Mucosa of stomach (tissue), 1 donor: ENCODE measurements around the gene SYNE1.

Experiments used
- H3K27me3 ChIP-seq: one replicate; pipeline ENCODE4 v1.7.0; 2013; ENCODE audit warnings: mild to moderate bottlenecking, low read length; ENCODE audit not compliant: control insufficient read depth, insufficient read depth
- H3K36me3 ChIP-seq: one replicate; pipeline ENCODE4 v1.7.0; 2013; ENCODE audit warnings: low read length; ENCODE audit not compliant: control insufficient read depth, insufficient read depth
- H3K4me1 ChIP-seq: one replicate; pipeline ENCODE4 v1.7.0; 2013; ENCODE audit warnings: mild to moderate bottlenecking, low read length; ENCODE audit not compliant: control insufficient read depth, insufficient read depth
- H3K4me3 ChIP-seq: one replicate; pipeline ENCODE4 v1.7.0; 2013; ENCODE audit warnings: low read length
- H3K9ac ChIP-seq: one replicate; pipeline ENCODE4 v1.7.0; 2013; ENCODE audit warnings: mild to moderate bottlenecking, low read length, moderate library complexity
- H3K9me3 ChIP-seq: one replicate; pipeline ENCODE4 v1.7.0; 2013; ENCODE audit warnings: mild to moderate bottlenecking, low read length, moderate library complexity; ENCODE audit not compliant: control insufficient read depth
- donor health status: Pancreatic carcinoma.

The SYNE1 gene

DNA sequence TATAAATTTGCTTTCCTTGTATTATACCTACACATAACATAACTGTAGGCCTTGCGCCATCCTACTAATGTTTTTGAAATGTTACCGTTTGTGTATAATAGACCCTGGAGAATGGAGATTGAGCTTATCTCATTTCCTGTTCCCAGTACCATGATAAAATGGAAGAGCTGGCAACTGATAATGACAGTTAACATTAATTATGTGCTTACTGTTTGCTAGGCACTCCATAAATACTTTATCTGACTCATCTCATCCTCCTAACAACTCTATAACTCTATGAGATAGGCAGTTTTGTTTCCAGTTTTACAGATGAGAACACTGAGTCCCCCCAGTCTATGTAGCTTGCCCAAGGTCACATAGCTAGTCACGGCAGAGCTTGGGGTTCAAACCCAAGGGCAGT is 396.7 kb downstream of the SYNE1 start:
- Histone ChIP-seq H3K9ac (no peak overlapping the region), H3K27me3 (no peaks in the 10 kb centered on the region), H3K36me3 (peaks cover 3% of the 10 kb centered on the region), H3K4me3 (no peak overlapping the region), H3K9me3 (no peaks in the 10 kb centered on the region), H3K4me1 (no peaks in the 10 kb centered on the region)

GRCh38 chr6:152236370-152237097 is 400.6 kb downstream of the SYNE1 start:
- no peaks in the 10 kb centered on the region for H3K9me3 ChIP-seq
- H3K27me3 ChIP-seq = no peaks in the 10 kb centered on the region
- H3K36me3 ChIP-seq = peaks cover 3% of the 10 kb centered on the region

DNA sequence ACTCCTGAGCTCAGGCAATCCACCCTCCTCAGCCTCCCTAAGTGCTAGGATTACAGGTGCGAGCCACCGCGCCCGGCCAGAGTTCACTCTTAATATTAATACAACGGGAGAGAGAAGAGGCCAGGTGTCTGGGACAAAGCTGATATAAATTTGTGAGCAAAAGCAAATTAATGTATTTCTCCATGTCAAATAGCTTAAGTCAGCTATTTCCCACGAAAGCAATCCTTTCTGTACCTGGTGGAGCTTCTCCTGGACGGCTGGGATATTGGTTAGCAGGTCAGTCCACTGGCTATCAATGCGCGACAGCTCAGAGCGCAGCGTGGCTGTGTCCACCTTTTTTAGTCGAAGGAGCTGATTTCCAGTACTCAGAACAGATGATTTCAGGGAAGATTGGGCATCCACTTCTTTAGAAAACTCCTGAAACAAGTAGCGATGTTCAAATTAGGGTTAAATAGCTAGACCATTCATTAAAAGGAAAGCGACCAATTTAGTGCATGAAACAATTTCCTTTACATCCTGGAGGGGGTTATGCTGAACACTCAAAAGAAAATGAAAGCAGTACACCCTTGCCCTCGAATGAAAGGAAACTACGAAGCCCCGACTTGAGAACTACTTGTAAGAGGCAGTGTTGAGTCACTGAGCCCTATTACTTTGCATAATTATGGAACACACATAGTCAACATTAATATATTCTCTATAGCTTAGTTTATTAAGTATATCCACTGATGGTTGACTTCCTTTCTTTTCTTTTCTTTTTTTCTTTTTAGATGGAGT is 403.4 kb downstream of the SYNE1 start:
- Histone ChIP-seq H3K9ac (no peak overlapping the region), H3K9me3 (no peaks in the 10 kb centered on the region), H3K36me3 (no peaks in the 10 kb centered on the region), H3K4me1 (no peaks in the 10 kb centered on the region), H3K4me3 (no peak overlapping the region), H3K27me3 (no peaks in the 10 kb centered on the region)

More at GRCh38 chr6:152236370-152237097, 400.6 kb downstream of the SYNE1 start:
- H3K9ac ChIP-seq = no peak overlapping the region
- H3K4me1 ChIP-seq = no peaks in the 10 kb centered on the region
- H3K4me3 ChIP-seq = no peak overlapping the region

DNA sequence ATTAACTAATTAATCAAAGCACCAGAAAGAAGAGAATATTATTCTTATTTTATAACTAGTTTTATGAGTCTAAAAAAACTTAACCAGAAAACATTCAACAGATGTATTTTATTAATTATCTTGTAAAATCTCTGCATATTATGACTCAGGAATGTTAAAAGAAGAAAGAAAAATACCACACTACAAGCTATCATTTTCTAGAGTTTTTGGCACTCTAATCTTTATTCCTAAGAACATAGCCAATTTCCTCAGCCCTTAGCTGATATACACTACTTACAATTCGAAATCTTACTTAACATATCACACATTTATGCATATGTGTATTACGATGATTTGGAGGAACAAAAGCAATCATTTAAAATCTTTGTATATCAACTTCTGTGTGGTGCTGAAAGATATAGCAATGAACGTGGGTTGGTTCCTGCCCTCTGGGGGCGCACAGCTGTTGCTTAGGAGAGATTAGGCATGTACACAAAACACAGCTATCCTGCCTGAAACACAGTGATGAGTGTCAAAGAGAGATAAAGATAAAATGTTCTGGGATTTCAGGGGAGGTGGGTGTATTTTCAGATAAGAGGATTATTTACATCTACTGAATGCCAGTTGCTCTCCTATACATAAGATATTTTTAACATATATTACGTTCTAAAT is 404.5 kb downstream of the SYNE1 start:
- no peak overlapping the region for H3K4me3 ChIP-seq
- H3K27me3 ChIP-seq = no peaks in the 10 kb centered on the region
- no peak overlapping the region for H3K9ac ChIP-seq
- H3K4me1 ChIP-seq = no peaks in the 10 kb centered on the region
- no peaks in the 10 kb centered on the region for H3K9me3 ChIP-seq
- H3K36me3 ChIP-seq = no peaks in the 10 kb centered on the region

DNA sequence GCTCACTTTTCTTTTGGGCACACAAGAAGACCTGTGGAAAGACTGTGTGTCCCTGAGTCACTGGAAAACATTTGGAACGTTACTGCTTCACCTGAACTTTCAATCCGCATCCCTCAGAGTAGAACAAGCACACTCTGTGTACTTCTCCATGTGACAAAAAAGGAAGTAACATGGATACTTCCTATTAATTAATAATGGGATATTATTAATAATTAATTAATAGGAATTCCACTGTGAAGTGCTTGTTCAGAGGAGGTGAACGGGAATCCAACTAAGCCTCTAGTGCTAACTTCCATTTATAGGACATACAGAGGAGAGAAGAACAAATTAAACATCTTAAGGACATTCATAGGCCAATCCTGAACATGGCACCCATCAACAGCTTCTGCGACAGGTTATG is 407.8 kb downstream of the SYNE1 start:
- H3K4me3 ChIP-seq = no peak overlapping the region
- no peaks in the 10 kb centered on the region for H3K4me1 ChIP-seq
- no peak overlapping the region for H3K9ac ChIP-seq
- H3K36me3 ChIP-seq = no peaks in the 10 kb centered on the region
- no peaks in the 10 kb centered on the region for H3K9me3 ChIP-seq
- H3K27me3 ChIP-seq = no peaks in the 10 kb centered on the region

DNA sequence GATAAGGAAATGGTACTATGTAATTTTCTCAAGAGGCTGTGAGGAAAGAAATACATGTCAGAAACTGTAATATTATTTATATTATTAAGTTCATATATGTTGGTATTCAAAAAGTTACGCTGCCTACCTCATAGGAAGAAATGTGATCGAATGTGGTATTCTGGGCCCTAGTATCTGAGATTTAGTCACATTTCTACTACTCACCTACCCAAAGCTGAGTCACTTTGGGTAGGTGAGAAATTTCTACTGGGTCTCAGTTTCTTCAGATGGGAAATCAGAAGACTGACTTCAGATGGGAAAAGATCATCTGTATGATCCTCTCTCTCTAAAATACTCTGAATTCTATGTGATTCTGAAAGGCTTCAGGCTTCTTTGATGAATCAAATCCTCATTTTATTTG is 411.0 kb downstream of the SYNE1 start:
- Histone ChIP-seq H3K4me1 (no peaks in the 10 kb centered on the region), H3K36me3 (no peaks in the 10 kb centered on the region), H3K9ac (no peak overlapping the region), H3K27me3 (no peaks in the 10 kb centered on the region), H3K4me3 (no peak overlapping the region), H3K9me3 (peaks cover 9% of the 10 kb centered on the region)

DNA sequence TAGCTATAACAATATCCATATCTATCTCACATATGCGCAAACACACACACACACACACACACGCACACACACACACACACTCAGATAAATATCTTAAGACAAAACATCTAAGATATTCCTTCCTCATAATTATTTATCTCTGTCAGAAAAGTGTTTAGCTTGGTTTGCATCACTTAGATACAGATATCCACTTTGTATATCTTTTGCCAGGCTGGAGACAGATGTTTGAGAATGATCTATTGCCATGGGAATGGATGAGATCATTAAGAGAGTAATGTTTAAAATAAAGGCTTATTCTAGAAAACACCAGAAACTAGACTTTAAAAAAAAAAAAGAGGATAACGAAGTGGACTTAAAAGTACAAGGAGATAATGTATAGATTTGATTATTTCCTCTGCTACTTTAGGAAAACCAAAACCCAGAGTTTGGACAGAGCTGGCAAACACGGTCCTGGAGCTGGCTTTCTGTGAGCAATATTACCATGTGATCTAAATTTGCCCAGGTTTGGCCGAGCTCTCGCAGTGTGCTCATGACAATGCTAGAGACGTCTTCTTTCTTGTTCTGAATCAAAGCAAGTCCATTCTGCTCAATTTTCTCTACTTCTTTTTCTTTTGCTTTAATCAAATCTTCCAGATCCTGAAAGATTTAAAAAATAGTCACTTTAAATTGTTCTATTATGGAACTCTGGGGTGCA is 411.8 kb downstream of the SYNE1 start:
- Histone ChIP-seq H3K4me1 (no peaks in the 10 kb centered on the region), H3K36me3 (no peaks in the 10 kb centered on the region), H3K4me3 (no peak overlapping the region), H3K27me3 (no peaks in the 10 kb centered on the region), H3K9me3 (peaks cover 9% of the 10 kb centered on the region), H3K9ac (no peak overlapping the region)

DNA sequence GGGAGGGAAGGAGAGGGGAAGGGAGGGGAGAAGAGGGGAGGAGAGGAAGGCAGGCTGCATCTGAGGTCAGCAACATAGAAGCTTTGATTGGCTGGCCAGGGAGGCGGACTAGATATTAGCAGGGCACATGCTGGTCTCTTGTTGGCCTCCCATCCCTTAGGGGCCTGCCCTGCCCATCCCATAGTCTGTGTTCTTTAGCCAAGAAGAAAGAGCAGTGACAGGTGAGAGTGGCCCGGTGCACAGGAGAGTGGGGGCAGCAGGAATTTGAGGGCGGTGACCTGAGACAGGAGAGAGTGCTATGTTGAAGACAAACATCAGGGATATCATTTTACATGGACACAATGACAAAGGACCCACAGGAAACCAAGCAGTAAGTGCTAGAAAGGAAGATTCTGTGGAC is 413.5 kb downstream of the SYNE1 start:
- Histone ChIP-seq H3K9me3 (peaks cover 9% of the 10 kb centered on the region), H3K4me3 (no peak overlapping the region), H3K27me3 (no peaks in the 10 kb centered on the region), H3K4me1 (no peaks in the 10 kb centered on the region), H3K36me3 (no peaks in the 10 kb centered on the region), H3K9ac (no peak overlapping the region)

DNA sequence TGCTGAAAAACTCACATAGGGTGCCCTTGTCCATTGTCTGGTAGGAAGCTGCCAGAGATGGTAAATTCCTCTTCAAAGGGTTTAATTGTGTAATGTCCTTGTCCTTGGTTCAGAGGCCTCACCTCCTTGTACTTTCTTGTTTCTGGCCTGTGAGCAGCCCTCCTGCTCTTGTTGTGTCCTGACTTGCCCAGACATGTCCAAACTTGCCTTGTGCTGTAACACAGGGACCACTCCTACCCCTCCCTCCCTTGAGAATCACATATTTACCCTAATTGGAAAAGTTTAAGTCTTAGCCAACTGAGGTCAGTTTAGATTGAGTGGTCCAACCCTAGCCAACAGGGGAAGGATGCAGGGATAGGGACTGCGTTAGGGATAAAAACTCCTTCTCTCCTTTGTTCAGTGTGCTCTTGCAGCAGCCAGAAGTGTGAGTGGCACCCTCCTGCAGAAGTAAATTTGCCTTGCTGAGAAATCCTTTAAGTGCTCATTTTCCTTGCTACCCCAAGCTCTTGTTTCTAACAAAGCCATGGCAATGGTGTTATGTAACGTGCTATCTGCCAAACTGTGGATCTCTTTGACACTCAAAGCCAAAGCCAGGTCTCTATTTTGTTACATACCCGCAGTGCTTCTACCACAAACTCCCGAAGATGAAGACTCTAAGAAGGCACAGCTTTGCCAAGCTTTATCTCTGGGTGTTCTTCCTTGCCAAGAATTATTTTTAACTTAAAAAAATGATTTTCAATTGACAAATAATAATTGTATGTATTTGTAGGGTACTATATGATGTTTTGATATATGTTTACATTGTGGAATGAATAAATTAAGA is 415.1 kb downstream of the SYNE1 start:
- peaks cover 9% of the 10 kb centered on the region for H3K9me3 ChIP-seq

GRCh38 chr6:152220786-152221185 is 416.4 kb downstream of the SYNE1 start:
- Histone ChIP-seq H3K4me3 (no peak overlapping the region), H3K4me1 (no peaks in the 10 kb centered on the region), H3K27me3 (no peaks in the 10 kb centered on the region), H3K9me3 (peaks cover 9% of the 10 kb centered on the region), H3K36me3 (no peaks in the 10 kb centered on the region), H3K9ac (no peak overlapping the region)

More for the DNA sequence above, 415.1 kb downstream of the SYNE1 start:
- Histone ChIP-seq H3K36me3 (no peaks in the 10 kb centered on the region), H3K9ac (no peak overlapping the region), H3K4me1 (no peaks in the 10 kb centered on the region), H3K4me3 (no peak overlapping the region), H3K27me3 (no peaks in the 10 kb centered on the region)

DNA sequence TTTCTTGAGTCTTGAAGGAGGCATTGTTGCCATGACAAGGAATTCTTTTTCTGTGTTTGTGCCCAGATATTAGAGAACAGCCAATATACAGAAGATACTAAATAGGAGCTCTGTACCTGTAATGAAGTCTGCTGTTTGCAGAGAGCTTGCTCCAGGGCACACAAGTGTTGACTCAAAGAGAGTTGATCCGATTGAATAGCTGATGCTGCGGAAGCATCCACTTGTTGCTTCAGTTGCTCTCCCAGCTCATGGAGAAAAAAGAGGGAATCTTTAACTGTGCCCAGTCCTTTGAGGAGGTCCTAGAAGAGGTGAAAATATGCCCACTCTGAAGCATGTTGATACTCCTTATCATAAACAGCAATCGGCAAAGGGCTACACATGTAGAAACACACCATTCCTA is 418.3 kb downstream of the SYNE1 start:
- H3K9me3 ChIP-seq = peaks cover 9% of the 10 kb centered on the region
- no peaks in the 10 kb centered on the region for H3K4me1 ChIP-seq
- no peak overlapping the region for H3K4me3 ChIP-seq
- no peaks in the 10 kb centered on the region for H3K36me3 ChIP-seq
- no peaks in the 10 kb centered on the region for H3K27me3 ChIP-seq
- H3K9ac ChIP-seq = no peak overlapping the region
